Glutamatergic neuron (in vitro differentiated cells): ENCODE results near the gene PIMREG. TPM values are rescaled to one million over a fixed set of nuclear protein-coding genes. Genes with fewer than 3 reads are reported as not detected.

Experiments
- DNase-seq: peaks from one replicate; pipeline ENCODE4 v3.0.0; 2022
- H3K27ac Mint-ChIP-seq: one replicate; pipeline ENCODE4 v1.8.0; 2020; ENCODE audit warnings: mild to moderate bottlenecking, mixed read lengths, inconsistent platforms; ENCODE audit not compliant: unreplicated experiment
- H3K27me3 Mint-ChIP-seq: one replicate; pipeline ENCODE4 v1.8.0; 2020; ENCODE audit warnings: mild to moderate bottlenecking, moderate library complexity, mixed read lengths, inconsistent platforms; ENCODE audit not compliant: unreplicated experiment
- H3K36me3 Mint-ChIP-seq: one replicate; pipeline ENCODE4 v1.8.0; 2020; ENCODE audit warnings: mild to moderate bottlenecking, mixed read lengths, inconsistent platforms; ENCODE audit not compliant: unreplicated experiment
- H3K4me1 Mint-ChIP-seq: one replicate; pipeline ENCODE4 v1.8.0; 2020; ENCODE audit warnings: mild to moderate bottlenecking, low read depth, mixed read lengths, inconsistent platforms; ENCODE audit not compliant: unreplicated experiment
- H3K4me3 Mint-ChIP-seq: one replicate; pipeline ENCODE4 v1.8.0; 2020; ENCODE audit warnings: mild to moderate bottlenecking, mixed read lengths, inconsistent platforms; ENCODE audit not compliant: unreplicated experiment
- H3K9me3 Mint-ChIP-seq: one replicate; pipeline ENCODE4 v1.8.0; 2020; ENCODE audit warnings: mild to moderate bottlenecking, moderate library complexity, mixed read lengths, inconsistent platforms; ENCODE audit not compliant: unreplicated experiment
- long read RNA-seq: library from polyadenylated mRNA; unstranded; transcript quantifications from one replicate; pipeline ENCODE4 v2.0.0, GENCODE V29; 2020; ENCODE audit not compliant: unreplicated experiment
- total RNA-seq: library from RNA; stranded (reverse); fragmentation: NEBNext Ultra II Directional; extraction: Animal tissue kit (Norgen Biotek cat#: 25700); gene quantifications from one replicate; pipeline ENCODE4 v1.2.1, GENCODE V29; 2021; ENCODE audit not compliant: unreplicated experiment
- TF ChIP-seq, protein P1 (sequence below): fragments of 200-600 bp; sonication (generic); IDR thresholded peaks from one replicate; pipeline ENCODE4 v1.5.0; 2021; ENCODE audit not compliant: partially characterized antibody, unreplicated experiment

The PIMREG gene, protein sequence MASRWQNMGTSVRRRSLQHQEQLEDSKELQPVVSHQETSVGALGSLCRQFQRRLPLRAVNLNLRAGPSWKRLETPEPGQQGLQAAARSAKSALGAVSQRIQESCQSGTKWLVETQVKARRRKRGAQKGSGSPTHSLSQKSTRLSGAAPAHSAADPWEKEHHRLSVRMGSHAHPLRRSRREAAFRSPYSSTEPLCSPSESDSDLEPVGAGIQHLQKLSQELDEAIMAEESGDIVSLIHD
- 28.4 TPM for total RNA-seq
- long read RNA-seq, transcript PIMREG-205 (6 exons, 1,948 nt) = major isoform, 20 of 31 reads
- long read RNA-seq, partial matches to known transcripts = 4 of 31 reads
- long read RNA-seq, other reads (novel, unspliced or antisense) = 2 of 31 reads

DNA sequence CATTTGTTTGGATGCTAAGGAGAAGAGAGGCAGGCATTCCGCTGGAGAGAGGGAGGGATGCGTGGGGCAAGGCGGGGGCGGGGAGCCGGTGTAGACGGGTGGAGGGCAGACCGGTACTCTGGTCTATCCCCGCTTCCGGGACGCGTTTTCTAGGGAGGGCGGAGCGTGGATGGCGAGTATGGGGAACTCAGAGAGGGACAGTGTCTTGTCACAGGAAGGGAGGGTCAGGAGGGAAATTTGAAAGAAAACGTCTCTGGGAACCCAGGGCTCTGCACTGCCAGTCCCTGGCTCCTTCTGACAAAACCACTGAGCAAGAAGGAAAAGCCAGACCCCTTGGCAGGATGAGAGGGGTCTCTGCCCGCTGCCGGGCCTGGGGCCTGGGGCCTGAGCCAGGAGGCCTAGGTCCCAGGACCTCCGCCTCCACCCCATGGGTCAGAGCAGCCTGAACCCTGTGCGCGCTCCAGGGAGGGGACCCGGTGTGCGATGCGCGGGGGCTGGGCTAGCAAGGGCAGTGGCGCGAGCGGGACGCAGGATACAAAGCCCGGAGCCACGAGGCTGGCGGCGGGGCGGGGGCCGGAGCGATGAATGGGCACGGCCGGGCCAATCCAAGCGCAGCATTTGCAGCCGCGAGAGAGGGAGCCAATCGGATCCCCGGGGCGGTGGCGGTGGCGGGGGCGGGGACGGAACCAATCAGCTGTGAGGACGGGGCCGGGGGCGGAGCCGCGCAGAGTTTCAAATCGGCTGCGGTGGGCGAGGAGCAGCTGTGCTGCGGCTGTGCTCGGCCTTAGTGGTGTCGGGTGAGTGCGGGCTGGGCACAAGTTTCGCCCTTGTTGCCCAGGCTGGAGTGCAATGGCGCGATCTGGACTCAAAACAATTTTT, at the start of gene PIMREG:
TSS of gene PIMREG (plus strand) at position 764 of the 879 bp plus-strand sequence. CDS start 656 bp downstream, outside the sequence.
- H3K27ac Mint-ChIP-seq = peak within 1 kb of the TSS; percentile 99
- TF ChIP-seq, protein P1, sequence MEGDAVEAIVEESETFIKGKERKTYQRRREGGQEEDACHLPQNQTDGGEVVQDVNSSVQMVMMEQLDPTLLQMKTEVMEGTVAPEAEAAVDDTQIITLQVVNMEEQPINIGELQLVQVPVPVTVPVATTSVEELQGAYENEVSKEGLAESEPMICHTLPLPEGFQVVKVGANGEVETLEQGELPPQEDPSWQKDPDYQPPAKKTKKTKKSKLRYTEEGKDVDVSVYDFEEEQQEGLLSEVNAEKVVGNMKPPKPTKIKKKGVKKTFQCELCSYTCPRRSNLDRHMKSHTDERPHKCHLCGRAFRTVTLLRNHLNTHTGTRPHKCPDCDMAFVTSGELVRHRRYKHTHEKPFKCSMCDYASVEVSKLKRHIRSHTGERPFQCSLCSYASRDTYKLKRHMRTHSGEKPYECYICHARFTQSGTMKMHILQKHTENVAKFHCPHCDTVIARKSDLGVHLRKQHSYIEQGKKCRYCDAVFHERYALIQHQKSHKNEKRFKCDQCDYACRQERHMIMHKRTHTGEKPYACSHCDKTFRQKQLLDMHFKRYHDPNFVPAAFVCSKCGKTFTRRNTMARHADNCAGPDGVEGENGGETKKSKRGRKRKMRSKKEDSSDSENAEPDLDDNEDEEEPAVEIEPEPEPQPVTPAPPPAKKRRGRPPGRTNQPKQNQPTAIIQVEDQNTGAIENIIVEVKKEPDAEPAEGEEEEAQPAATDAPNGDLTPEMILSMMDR = no peak
- peak; percentile 100 for DNase-seq
- H3K4me3 Mint-ChIP-seq = peak within 1 kb of the TSS; percentile 94
- H3K4me1 Mint-ChIP-seq = peaks cover 13% of the 10 kb centered on the region
- peaks cover 2% of the 10 kb centered on the region for H3K27me3 Mint-ChIP-seq
- no peaks in the 10 kb centered on the region for H3K36me3 Mint-ChIP-seq
- H3K9me3 Mint-ChIP-seq = peaks cover 10% of the 10 kb centered on the region

GRCh38 chr17:6398955-6399354, 45.3 kb upstream of the PIMREG start:
- H3K27me3 Mint-ChIP-seq = no peaks in the 10 kb centered on the region
- peaks cover 4% of the 10 kb centered on the region for H3K9me3 Mint-ChIP-seq
- H3K27ac Mint-ChIP-seq = no peak overlapping the region
- TF ChIP-seq, protein P1 = no peak
- DNase-seq = no peak
- H3K4me1 Mint-ChIP-seq = peaks cover 9% of the 10 kb centered on the region
- no peak overlapping the region for H3K4me3 Mint-ChIP-seq
- H3K36me3 Mint-ChIP-seq = peaks cover 7% of the 10 kb centered on the region

GRCh38 chr17:6402258-6402657, 42.0 kb upstream of the PIMREG start:
- Mint-ChIP-seq H3K27ac (no peak overlapping the region), H3K9me3 (peaks cover 5% of the 10 kb centered on the region), H3K4me3 (no peak overlapping the region), H3K36me3 (peaks cover 7% of the 10 kb centered on the region), H3K27me3 (peaks cover 3% of the 10 kb centered on the region), H3K4me1 (no peaks in the 10 kb centered on the region)
- no peak for DNase-seq
- TF ChIP-seq, protein P1 = no peak

- Mint-ChIP-seq H3K4me3 (no peak overlapping the region), H3K4me1 (no peaks in the 10 kb centered on the region), H3K36me3 (no peaks in the 10 kb centered on the region), H3K27ac (no peak overlapping the region), H3K27me3 (peaks cover 6% of the 10 kb centered on the region), H3K9me3 (peaks cover 2% of the 10 kb centered on the region)
- TF ChIP-seq, protein P1 = no peak
- DNase-seq = no peak
Measured at GRCh38 chr17:6408276-6408675, 36.0 kb upstream of the PIMREG start.
